ENCODE measurements around the gene RAB37.

The RAB37 gene

GRCh38 chr17:74728702-74729075 is 8.4 kb upstream of the RAB37 start:
- DNase-seq = no peak

- DNase-seq = no peak
These were observed 7.7 kb upstream of the RAB37 start for GRCh38 chr17:74729368-74729767.

GRCh38 chr17:74729866-74730265 is 7.2 kb upstream of the RAB37 start:
- DNase-seq = no peak

GRCh38 chr17:74730491-74731346 is 6.3 kb upstream of the RAB37 start:
- DNase-seq = peak; percentile 84

GRCh38 chr17:74731347-74731605 is 5.8 kb upstream of the RAB37 start:
- no peak for DNase-seq

- DNase-seq = no peak
These were observed 4.8 kb upstream of the RAB37 start for GRCh38 chr17:74732042-74732867.

- no peak for DNase-seq
These were observed 3.5 kb upstream of the RAB37 start for GRCh38 chr17:74733365-74734122.

- no peak for DNase-seq
These were observed 2.8 kb upstream of the RAB37 start for GRCh38 chr17:74734256-74734655.

GRCh38 chr17:74737299-74738050 is 419 bp downstream of the RAB37 start:
- DNase-seq = peak; percentile 56

GRCh38 chr17:74738051-74738996 is 1.3 kb downstream of the RAB37 start:
- DNase-seq = peak; percentile 93

- DNase-seq = no peak
These were observed 2.3 kb downstream of the RAB37 start for GRCh38 chr17:74739227-74739831.

GRCh38 chr17:74740173-74740572 is 3.1 kb downstream of the RAB37 start:
- DNase-seq = no peak

GRCh38 chr17:74740641-74741387 is 3.8 kb downstream of the RAB37 start:
- DNase-seq = no peak

GRCh38 chr17:74742153-74742515 is 5.1 kb downstream of the RAB37 start:
- peak; percentile 85 for DNase-seq

- DNase-seq = no peak
These were observed 6.0 kb downstream of the RAB37 start for GRCh38 chr17:74742978-74743545.

GRCh38 chr17:74743755-74744154 is 6.7 kb downstream of the RAB37 start:
- DNase-seq = no peak

GRCh38 chr17:74744349-74744713 is 7.3 kb downstream of the RAB37 start:
- no peak for DNase-seq

GRCh38 chr17:74744714-74745547 is 7.9 kb downstream of the RAB37 start:
- peak; percentile 93 for DNase-seq

- DNase-seq = no peak
These were observed 8.6 kb downstream of the RAB37 start for GRCh38 chr17:74745548-74746177.

Measured in activated CD4-positive, alpha-beta T cell treated with anti-CD3 and anti-CD28 coated beads, Interleukin-2, Interleukin-6, amounts not matched to agents 100 ng/mL and 50 ng/mL, durations not matched to agents 16 hours and 8 hours (primary cell).